ENCODE data around the gene ITFG1. TPM values are rescaled to one million over a fixed set of nuclear protein-coding genes. Genes with fewer than 3 reads are reported as not detected.
"Not testable (repeated sequence)": the region's sequence is repeated elsewhere in the genome, so short reads cannot be mapped to it uniquely, and the experiment has no call there.

ITFG1 gene
- total RNA-seq, 2 experiments from 2014 or later = 33.7 to 37.9 TPM

DNA sequence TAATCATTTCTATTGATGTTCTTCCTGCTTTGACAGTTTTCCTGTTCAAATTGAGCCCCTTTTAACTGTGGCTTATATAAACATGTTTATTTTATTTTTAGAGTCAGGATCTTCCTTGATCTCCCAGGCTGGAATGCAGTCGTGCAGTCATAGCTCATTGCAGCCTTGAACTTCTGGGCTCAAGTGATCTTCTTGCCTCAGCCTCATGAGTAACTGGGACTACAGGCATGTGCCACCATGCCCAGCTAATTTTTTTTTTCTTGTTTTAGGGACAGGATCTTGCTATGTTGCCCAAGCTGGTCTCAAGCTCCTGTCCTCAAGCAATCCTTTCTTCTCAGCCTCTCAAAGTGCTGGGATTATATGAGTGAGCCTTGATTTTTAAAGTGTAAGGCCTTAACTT, 14.9 kb upstream of the ITFG1 start:
- H3K27ac ChIP-seq (ENCODE audit: low read depth, low read length, poor library complexity, severe bottlenecking) = no peak overlapping the region
- DNase-seq (ENCODE audit: low spot score) = no peak
- peaks cover 12% of the 10 kb centered on the region for H3K36me3 ChIP-seq (ENCODE audit: insufficient read depth, low read length)
- H3K79me2 ChIP-seq (ENCODE audit: insufficient read depth, low read depth, low read length) = peaks cover 7% of the 10 kb centered on the region; the same call in 1 of the 2 replicates
- CTCF ChIA-PET (ENCODE audit: unreplicated experiment) = interaction anchor here (1.4 kb wide), 1 partner anchor 18 kb away, joined by 3 read pairs; no protein-coding TSS in a partner anchor
- H3K9me3 ChIP-seq (ENCODE audit: low read length) = no peaks in the 10 kb centered on the region
- BruUV-seq (replicated peaks) = no TSS peak
- no peaks in the 10 kb centered on the region for H3K4me1 ChIP-seq (ENCODE audit: insufficient read depth, low read length, poor library complexity, severe bottlenecking)
- H3K4me2 ChIP-seq (ENCODE audit: low read length) = no peak overlapping the region
- POLR2A ChIA-PET = interaction anchor here (0.7 to 9.6 kb wide), 2 partner anchors 10 to 131 kb away, joined by 3 to 120 read pairs; partner anchors contain the start of genes ITFG1 and PHKB
- no peaks in the 10 kb centered on the region for H3K9me2 ChIP-seq (ENCODE audit: insufficient read depth, low read length)
- intact Hi-C loops (cut with micrococcal nuclease; ENCODE audit: unreplicated experiment) = loop anchor here (5.0 kb wide), 1 partner anchor 163 kb away; no protein-coding TSS in a partner anchor
- H3K4me3 ChIP-seq (ENCODE audit: low read depth, low read length, poor library complexity, severe bottlenecking) = no peak overlapping the region
- TF ChIP-seq, protein P1, sequence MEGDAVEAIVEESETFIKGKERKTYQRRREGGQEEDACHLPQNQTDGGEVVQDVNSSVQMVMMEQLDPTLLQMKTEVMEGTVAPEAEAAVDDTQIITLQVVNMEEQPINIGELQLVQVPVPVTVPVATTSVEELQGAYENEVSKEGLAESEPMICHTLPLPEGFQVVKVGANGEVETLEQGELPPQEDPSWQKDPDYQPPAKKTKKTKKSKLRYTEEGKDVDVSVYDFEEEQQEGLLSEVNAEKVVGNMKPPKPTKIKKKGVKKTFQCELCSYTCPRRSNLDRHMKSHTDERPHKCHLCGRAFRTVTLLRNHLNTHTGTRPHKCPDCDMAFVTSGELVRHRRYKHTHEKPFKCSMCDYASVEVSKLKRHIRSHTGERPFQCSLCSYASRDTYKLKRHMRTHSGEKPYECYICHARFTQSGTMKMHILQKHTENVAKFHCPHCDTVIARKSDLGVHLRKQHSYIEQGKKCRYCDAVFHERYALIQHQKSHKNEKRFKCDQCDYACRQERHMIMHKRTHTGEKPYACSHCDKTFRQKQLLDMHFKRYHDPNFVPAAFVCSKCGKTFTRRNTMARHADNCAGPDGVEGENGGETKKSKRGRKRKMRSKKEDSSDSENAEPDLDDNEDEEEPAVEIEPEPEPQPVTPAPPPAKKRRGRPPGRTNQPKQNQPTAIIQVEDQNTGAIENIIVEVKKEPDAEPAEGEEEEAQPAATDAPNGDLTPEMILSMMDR (conservative IDR thresholded peaks at IDR 0.05; ENCODE audit: low read length) = no peak
- TF ChIP-seq EZH2phosphoT487 (IDR thresholded peaks at IDR 0.05; ENCODE audit: borderline replicate concordance, low read depth, low read length) = no peak
- no peaks in the 10 kb centered on the region for H4K20me1 ChIP-seq (ENCODE audit: insufficient read depth, low read length)
- H2AFZ ChIP-seq (ENCODE audit: low read length) = no peak overlapping the region

DNA sequence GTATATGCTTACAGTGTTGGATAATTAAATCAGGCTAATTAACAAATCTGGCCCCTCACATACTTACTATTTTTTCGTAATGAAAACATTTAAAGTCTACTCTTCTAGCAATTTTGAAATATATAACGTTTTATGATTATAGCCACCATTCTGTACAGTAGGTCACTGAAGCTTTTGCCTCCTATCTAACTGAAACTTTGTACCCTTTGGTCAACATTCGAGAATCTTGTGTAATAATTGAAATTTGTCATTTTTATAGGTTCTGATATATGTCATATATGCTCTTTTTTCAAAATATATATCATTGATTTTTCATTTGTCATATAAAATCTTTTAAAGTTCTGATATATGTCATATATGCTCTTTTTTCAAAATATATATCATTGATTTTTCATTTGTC, 12.9 kb upstream of the ITFG1 start:
- BruUV-seq (replicated peaks) = no TSS peak
- Histone ChIP-seq H3K27ac (ENCODE audit: low read depth, low read length, poor library complexity, severe bottlenecking) (no peak overlapping the region), H3K9me2 (ENCODE audit: insufficient read depth, low read length) (no peaks in the 10 kb centered on the region), H3K4me3 (ENCODE audit: low read depth, low read length, poor library complexity, severe bottlenecking) (no peak overlapping the region), H3K9me3 (ENCODE audit: low read length) (no peaks in the 10 kb centered on the region), H4K20me1 (ENCODE audit: insufficient read depth, low read length) (no peaks in the 10 kb centered on the region), H3K4me2 (ENCODE audit: low read length) (no peak overlapping the region), H3K4me1 (ENCODE audit: insufficient read depth, low read length, poor library complexity, severe bottlenecking) (no peaks in the 10 kb centered on the region), H3K36me3 (ENCODE audit: insufficient read depth, low read length) (peaks cover 13% of the 10 kb centered on the region), H2AFZ (ENCODE audit: low read length) (no peak overlapping the region), H3K79me2 (ENCODE audit: insufficient read depth, low read depth, low read length) (peaks cover 7% of the 10 kb centered on the region; the same call in 1 of the 2 replicates)
- TF ChIP-seq, protein P1 (conservative IDR thresholded peaks at IDR 0.05; ENCODE audit: low read length) = no peak
- TF ChIP-seq EZH2phosphoT487 (IDR thresholded peaks at IDR 0.05; ENCODE audit: borderline replicate concordance, low read depth, low read length) = no peak
- ChIA-PET POLR2A (interaction anchor here (0.6 to 9.6 kb wide), 3 partner anchors 8 to 459 kb away, joined by 3 to 120 read pairs (median 3); partner anchors contain the start of genes ITFG1 and PHKB), CTCF (ENCODE audit: unreplicated experiment) (no interaction called here)
- intact Hi-C loops (cut with micrococcal nuclease; ENCODE audit: unreplicated experiment) = no loop called here
- DNase-seq (ENCODE audit: low spot score) = no peak

DNA sequence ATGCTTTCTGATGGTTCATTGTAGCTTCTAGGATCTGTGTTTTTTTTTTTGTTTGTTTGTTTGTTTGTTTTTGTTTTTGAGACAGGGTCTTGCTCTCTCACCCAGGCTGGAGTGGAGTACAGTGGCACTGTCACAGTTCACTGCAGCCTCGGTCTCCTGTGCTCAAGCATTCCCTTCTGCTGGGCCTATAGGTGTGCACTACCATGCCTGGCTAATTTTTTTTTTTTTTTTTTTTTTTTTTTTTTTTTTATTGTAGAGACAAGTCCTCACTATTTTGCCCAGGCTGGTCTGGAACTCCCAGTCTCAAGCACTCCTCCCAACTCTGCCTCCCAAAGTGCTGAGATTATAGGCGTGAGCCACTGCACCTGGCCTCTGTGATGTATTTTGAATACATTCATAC, 12.1 kb upstream of the ITFG1 start:
- CTCF ChIA-PET (ENCODE audit: unreplicated experiment); H3K27ac ChIP-seq (ENCODE audit: low read depth, low read length, poor library complexity, severe bottlenecking); H2AFZ ChIP-seq (ENCODE audit: low read length); BruUV-seq (replicated peaks); DNase-seq (ENCODE audit: low spot score); H3K79me2 ChIP-seq (ENCODE audit: insufficient read depth, low read depth, low read length); H3K4me3 ChIP-seq (ENCODE audit: low read depth, low read length, poor library complexity, severe bottlenecking); intact Hi-C loops (cut with micrococcal nuclease; ENCODE audit: unreplicated experiment); H4K20me1 ChIP-seq (ENCODE audit: insufficient read depth, low read length); H3K9me3 ChIP-seq (ENCODE audit: low read length); H3K9me2 ChIP-seq (ENCODE audit: insufficient read depth, low read length); H3K4me2 ChIP-seq (ENCODE audit: low read length); H3K4me1 ChIP-seq (ENCODE audit: insufficient read depth, low read length, poor library complexity, severe bottlenecking): not testable (repeated sequence)
- peaks cover 15% of the 10 kb centered on the region for H3K36me3 ChIP-seq (ENCODE audit: insufficient read depth, low read length)
- POLR2A ChIA-PET = interaction anchor here (0.6 to 0.8 kb wide), 2 partner anchors 20 to 696 kb away, joined by 3 to 4 read pairs; no protein-coding TSS in a partner anchor

Data from OCI-LY7 (cell line).